ENCODE results near the gene NFYA. TPM values are rescaled to one million over a fixed set of nuclear protein-coding genes. Genes with fewer than 3 reads are reported as not detected.
A peak's percentile ranks its signal among the peaks of the same experiment; 100 is the strongest.
"Not testable (repeated sequence)": the region's sequence is repeated elsewhere in the genome, so short reads cannot be mapped to it uniquely, and the experiment has no call there.

The NFYA gene
- total RNA-seq, 2 experiments from 2014 or later, result 24.5 to 25.4 TPM

- H3K9me3 Mint-ChIP-seq, result no peaks in the 10 kb centered on the region
- H3K4me1 Mint-ChIP-seq, result peaks cover 5% of the 10 kb centered on the region
- peaks cover 17% of the 10 kb centered on the region for H3K36me3 Mint-ChIP-seq
- H3K27ac Mint-ChIP-seq, result no peak overlapping the region
- peak; percentile 52 for DNase-seq
- H3K27me3 Mint-ChIP-seq, result no peaks in the 10 kb centered on the region
- H3K4me3 Mint-ChIP-seq, result peak overlapping the region; percentile 53
Measured at GRCh38 chr6:41100871-41101287, 28.1 kb downstream of the NFYA start.

GRCh38 chr6:41103847-41104246 is 31.1 kb downstream of the NFYA start:
- Mint-ChIP-seq H3K4me1 (peaks cover 4% of the 10 kb centered on the region), H3K27me3 (no peaks in the 10 kb centered on the region), H3K4me3 (no peak overlapping the region), H3K27ac (no peak overlapping the region), H3K36me3 (peaks cover 11% of the 10 kb centered on the region), H3K9me3 (no peaks in the 10 kb centered on the region)
- no peak for DNase-seq

GRCh38 chr6:41111017-41111416 is 38.2 kb downstream of the NFYA start:
- DNase-seq, result no peak
- Mint-ChIP-seq H3K27me3 (no peaks in the 10 kb centered on the region), H3K4me1 (no peaks in the 10 kb centered on the region), H3K36me3 (no peaks in the 10 kb centered on the region), H3K9me3 (no peaks in the 10 kb centered on the region), H3K4me3 (no peak overlapping the region), H3K27ac (no peak overlapping the region)

- H3K27ac Mint-ChIP-seq, H3K4me1 Mint-ChIP-seq, DNase-seq, H3K9me3 Mint-ChIP-seq, H3K4me3 Mint-ChIP-seq, H3K27me3 Mint-ChIP-seq, H3K36me3 Mint-ChIP-seq: not testable (repeated sequence)
Measured at GRCh38 chr6:41115027-41115426, 42.3 kb downstream of the NFYA start.

- no peaks in the 10 kb centered on the region for H3K4me1 Mint-ChIP-seq
- H3K36me3 Mint-ChIP-seq, result peaks cover 12% of the 10 kb centered on the region
- H3K9me3 Mint-ChIP-seq, result no peaks in the 10 kb centered on the region
- H3K4me3 Mint-ChIP-seq, result no peak overlapping the region
- no peaks in the 10 kb centered on the region for H3K27me3 Mint-ChIP-seq
- H3K27ac Mint-ChIP-seq, result no peak overlapping the region
- DNase-seq, result no peak
Measured at GRCh38 chr6:41119508-41119907, 46.7 kb downstream of the NFYA start.

- Mint-ChIP-seq H3K36me3 (peaks cover 12% of the 10 kb centered on the region), H3K27me3 (no peaks in the 10 kb centered on the region), H3K27ac (no peak overlapping the region), H3K4me1 (no peaks in the 10 kb centered on the region), H3K9me3 (no peaks in the 10 kb centered on the region), H3K4me3 (no peak overlapping the region)
- no peak for DNase-seq
Measured at GRCh38 chr6:41120058-41120457, 47.3 kb downstream of the NFYA start.

GRCh38 chr6:41122373-41122772 is 49.6 kb downstream of the NFYA start:
- no peaks in the 10 kb centered on the region for H3K27me3 Mint-ChIP-seq
- no peaks in the 10 kb centered on the region for H3K9me3 Mint-ChIP-seq
- H3K36me3 Mint-ChIP-seq, result peaks cover 14% of the 10 kb centered on the region
- no peak overlapping the region for H3K27ac Mint-ChIP-seq
- no peaks in the 10 kb centered on the region for H3K4me1 Mint-ChIP-seq
- no peak for DNase-seq
- no peak overlapping the region for H3K4me3 Mint-ChIP-seq

- no peaks in the 10 kb centered on the region for H3K9me3 Mint-ChIP-seq
- H3K27me3 Mint-ChIP-seq, result no peaks in the 10 kb centered on the region
- peaks cover 16% of the 10 kb centered on the region for H3K36me3 Mint-ChIP-seq
- H3K4me1 Mint-ChIP-seq, result no peaks in the 10 kb centered on the region
- DNase-seq, result no peak
- no peak overlapping the region for H3K4me3 Mint-ChIP-seq
- H3K27ac Mint-ChIP-seq, result no peak overlapping the region
Measured at GRCh38 chr6:41122918-41123317, 50.1 kb downstream of the NFYA start.

- H3K27me3 Mint-ChIP-seq, result no peaks in the 10 kb centered on the region
- H3K27ac Mint-ChIP-seq, result no peak overlapping the region
- H3K4me3 Mint-ChIP-seq, result no peak overlapping the region
- no peaks in the 10 kb centered on the region for H3K4me1 Mint-ChIP-seq
- H3K36me3 Mint-ChIP-seq, result peaks cover 21% of the 10 kb centered on the region
- DNase-seq, result no peak
- H3K9me3 Mint-ChIP-seq, result no peaks in the 10 kb centered on the region
Measured at GRCh38 chr6:41125282-41125681, 52.5 kb downstream of the NFYA start.

GRCh38 chr6:41132254-41132653 is 59.5 kb downstream of the NFYA start:
- no peaks in the 10 kb centered on the region for H3K4me1 Mint-ChIP-seq
- no peaks in the 10 kb centered on the region for H3K9me3 Mint-ChIP-seq
- no peak overlapping the region for H3K27ac Mint-ChIP-seq
- H3K4me3 Mint-ChIP-seq, result no peak overlapping the region
- H3K36me3 Mint-ChIP-seq, result peaks cover 16% of the 10 kb centered on the region
- H3K27me3 Mint-ChIP-seq, result no peaks in the 10 kb centered on the region
- DNase-seq, result no peak

GRCh38 chr6:41135062-41135832 is 62.5 kb downstream of the NFYA start:
- DNase-seq, result no peak
- H3K27ac Mint-ChIP-seq, result no peak overlapping the region
- H3K36me3 Mint-ChIP-seq, result peaks cover 8% of the 10 kb centered on the region
- H3K27me3 Mint-ChIP-seq, result no peaks in the 10 kb centered on the region
- no peak overlapping the region for H3K4me3 Mint-ChIP-seq
- H3K9me3 Mint-ChIP-seq, result no peaks in the 10 kb centered on the region
- no peaks in the 10 kb centered on the region for H3K4me1 Mint-ChIP-seq

- DNase-seq, result no peak
- Mint-ChIP-seq H3K4me3 (no peak overlapping the region), H3K27ac (no peak overlapping the region), H3K9me3 (no peaks in the 10 kb centered on the region), H3K27me3 (no peaks in the 10 kb centered on the region), H3K36me3 (peaks cover 6% of the 10 kb centered on the region), H3K4me1 (no peaks in the 10 kb centered on the region)
Measured at GRCh38 chr6:41136911-41137310, 64.1 kb downstream of the NFYA start.

- H3K27ac Mint-ChIP-seq, result no peak overlapping the region
- no peak for DNase-seq
- H3K9me3 Mint-ChIP-seq, result no peaks in the 10 kb centered on the region
- no peaks in the 10 kb centered on the region for H3K27me3 Mint-ChIP-seq
- peaks cover 7% of the 10 kb centered on the region for H3K36me3 Mint-ChIP-seq
- no peak overlapping the region for H3K4me3 Mint-ChIP-seq
- peaks cover 12% of the 10 kb centered on the region for H3K4me1 Mint-ChIP-seq
Measured at GRCh38 chr6:41147917-41148316, 75.1 kb downstream of the NFYA start.
